ENCODE data around the gene KLRC1.
"Not testable (repeated sequence)": the region's sequence is repeated elsewhere in the genome, so short reads cannot be mapped to it uniquely, and the experiment has no call there.

Gene KLRC1

GRCh38 chr12:10409392-10409791 lies 43.8 kb downstream of the KLRC1 start, which contains the start of gene KLRC4:
KLRC4 (minus strand) TSS chr12:10409757; CDS start chr12:10409575, 182 bp downstream.
- DNase-seq, result peak; percentile 49

DNA sequence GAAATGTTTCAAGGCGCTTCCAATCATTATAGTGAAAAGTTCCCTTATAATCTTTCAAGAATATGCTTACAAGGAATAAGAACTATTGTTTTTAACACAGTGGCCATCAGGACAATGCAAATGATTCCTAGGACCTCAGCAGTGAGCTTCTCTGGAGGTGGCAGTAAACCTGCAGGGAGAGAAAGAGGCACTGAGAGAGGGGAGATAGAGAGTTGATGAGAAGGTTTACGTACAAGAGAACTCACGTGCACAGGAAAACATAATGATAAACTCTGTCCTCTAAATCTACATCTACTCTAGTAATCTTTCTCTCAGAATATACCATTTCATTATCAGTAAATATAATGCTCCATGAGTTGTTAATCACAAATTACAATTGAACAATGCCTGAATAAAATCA lies 44.3 kb downstream of the KLRC1 start:
- no peak for DNase-seq

DNA sequence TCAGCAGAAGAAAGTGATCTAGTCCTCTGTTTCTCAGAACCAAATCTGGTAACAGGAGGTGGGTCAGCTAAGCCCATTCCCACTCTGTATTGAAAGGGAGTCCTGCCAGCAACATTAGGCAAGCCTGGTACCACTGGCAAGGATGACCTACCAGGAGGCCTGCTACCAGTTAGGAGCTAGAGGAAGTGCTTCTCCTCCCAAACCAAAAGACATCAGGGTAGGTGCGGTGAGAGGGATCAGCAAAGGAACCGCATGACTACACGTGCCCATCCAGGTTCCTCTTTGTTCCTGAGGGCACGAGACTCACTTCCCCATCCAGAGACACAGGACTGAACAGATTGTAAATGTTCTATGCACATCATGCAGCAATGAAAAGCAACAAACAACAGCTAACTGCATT lies 46.5 kb downstream of the KLRC1 start:
- DNase-seq, result no peak

GRCh38 chr12:10405294-10405693 lies 47.9 kb downstream of the KLRC1 start:
- no peak for DNase-seq

- no peak for DNase-seq
These were observed 48.4 kb downstream of the KLRC1 start for GRCh38 chr12:10404798-10405197.

- DNase-seq, result no peak
These were observed 52.3 kb downstream of the KLRC1 start for GRCh38 chr12:10400829-10401228.

DNA sequence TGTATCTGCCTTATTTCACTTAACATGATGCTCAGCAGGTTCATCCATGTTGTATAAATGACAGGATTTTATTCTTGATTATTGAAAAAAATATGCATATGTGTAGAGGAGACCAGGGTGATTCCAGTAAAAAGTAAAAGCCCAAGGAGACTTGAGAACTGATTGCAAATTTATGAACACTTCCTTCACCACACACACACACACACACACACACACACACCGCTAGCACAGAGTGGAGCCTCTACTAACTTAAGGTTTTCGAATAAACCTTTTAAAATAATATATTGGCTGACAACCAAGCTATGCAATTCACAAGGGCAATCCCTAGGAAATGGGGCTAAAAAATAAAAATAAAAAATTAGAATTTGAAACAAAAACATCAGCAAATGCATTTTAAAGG lies 55.0 kb downstream of the KLRC1 start:
- no peak for DNase-seq

GRCh38 chr12:10397296-10397695 lies 55.9 kb downstream of the KLRC1 start:
- peak; percentile 66 for DNase-seq

- DNase-seq, result not testable (repeated sequence)
These were observed 57.0 kb downstream of the KLRC1 start for GRCh38 chr12:10396176-10396575.

All from CD4-positive, alpha-beta T cell treated with Interleukin-12 subunit alpha and Interleukin-12 subunit beta, for 1 hour (primary cell).